ENCODE results near the gene PRRX2.
"Not testable (repeated sequence)": the region's sequence is repeated elsewhere in the genome, so short reads cannot be mapped to it uniquely, and the experiment has no call there.

Gene PRRX2

GRCh38 chr9:129732946-129733631 lies 67.6 kb downstream of the PRRX2 start:
- DNase-seq (ENCODE audit: low spot score), result no peak

- no peak for DNase-seq (ENCODE audit: low spot score)
Observed at GRCh38 chr9:129733632-129733953, 68.1 kb downstream of the PRRX2 start.

- no peak for DNase-seq (ENCODE audit: low spot score)
Observed at GRCh38 chr9:129735546-129735945, 70.1 kb downstream of the PRRX2 start.

- no peak for DNase-seq (ENCODE audit: low spot score)
Observed at GRCh38 chr9:129736334-129736733, 70.9 kb downstream of the PRRX2 start.

GRCh38 chr9:129737479-129738274 lies 72.2 kb downstream of the PRRX2 start:
- peak; percentile 58 for DNase-seq (ENCODE audit: low spot score)

- DNase-seq (ENCODE audit: low spot score), result no peak
Observed at GRCh38 chr9:129739432-129739831, 74.0 kb downstream of the PRRX2 start.

GRCh38 chr9:129740174-129740573 lies 74.7 kb downstream of the PRRX2 start:
- DNase-seq (ENCODE audit: low spot score), result no peak

- no peak for DNase-seq (ENCODE audit: low spot score)
Observed at GRCh38 chr9:129740666-129741464, 75.4 kb downstream of the PRRX2 start.

GRCh38 chr9:129745200-129745599 lies 79.8 kb downstream of the PRRX2 start:
- DNase-seq (ENCODE audit: low spot score), result no peak

- DNase-seq (ENCODE audit: low spot score), result no peak
Observed at GRCh38 chr9:129746092-129746777, 80.8 kb downstream of the PRRX2 start.

- no peak for DNase-seq (ENCODE audit: low spot score)
Observed at GRCh38 chr9:129748249-129748648, 82.8 kb downstream of the PRRX2 start.

- DNase-seq (ENCODE audit: low spot score), result not testable (repeated sequence)
Observed at GRCh38 chr9:129749052-129749451, 83.6 kb downstream of the PRRX2 start.

- no peak for DNase-seq (ENCODE audit: low spot score)
Observed at GRCh38 chr9:129749575-129749974, 84.1 kb downstream of the PRRX2 start.

- DNase-seq (ENCODE audit: low spot score), result no peak
Observed at GRCh38 chr9:129750013-129750638, 84.7 kb downstream of the PRRX2 start.

GRCh38 chr9:129751841-129752801 lies 86.7 kb downstream of the PRRX2 start:
- DNase-seq (ENCODE audit: low spot score), result no peak

- no peak for DNase-seq (ENCODE audit: low spot score)
Observed at GRCh38 chr9:129752900-129753729, 87.7 kb downstream of the PRRX2 start, which contains the start of gene PTGES. PTGES (minus strand) TSS chr9:129753042; CDS start chr9:129753012, 30 bp downstream.

- no peak for DNase-seq (ENCODE audit: low spot score)
Observed at GRCh38 chr9:129755151-129755550, 89.7 kb downstream of the PRRX2 start.

- DNase-seq (ENCODE audit: low spot score), result no peak
Observed at GRCh38 chr9:129756191-129756590, 90.7 kb downstream of the PRRX2 start.

- no peak for DNase-seq (ENCODE audit: low spot score)
Observed at GRCh38 chr9:129757045-129757444, 91.6 kb downstream of the PRRX2 start.

GRCh38 chr9:129759319-129759718 lies 93.9 kb downstream of the PRRX2 start:
- no peak for DNase-seq (ENCODE audit: low spot score)

All from pons (tissue), 1 donor.